ENCODE data around the gene DPYD.

DPYD gene

GRCh38 chr1:97844552-97845089, 76.2 kb downstream of the DPYD start:
- DNase-seq (ENCODE audit: low spot score), result no peak

- no peak for DNase-seq (ENCODE audit: low spot score)
Measured at GRCh38 chr1:97841338-97841737, 79.5 kb downstream of the DPYD start.

GRCh38 chr1:97837161-97837560, 83.7 kb downstream of the DPYD start:
- no peak for DNase-seq (ENCODE audit: low spot score)

GRCh38 chr1:97834899-97835298, 85.9 kb downstream of the DPYD start:
- peak; percentile 70 for DNase-seq (ENCODE audit: low spot score)

GRCh38 chr1:97833881-97834280, 87.0 kb downstream of the DPYD start:
- no peak for DNase-seq (ENCODE audit: low spot score)

- no peak for DNase-seq (ENCODE audit: low spot score)
Measured at GRCh38 chr1:97832481-97832880, 88.4 kb downstream of the DPYD start.

GRCh38 chr1:97827887-97828286, 92.9 kb downstream of the DPYD start:
- DNase-seq (ENCODE audit: low spot score), result peak; percentile 49

- peak; percentile 89 for DNase-seq (ENCODE audit: low spot score)
Measured at GRCh38 chr1:97826820-97827219, 94.0 kb downstream of the DPYD start.

- no peak for DNase-seq (ENCODE audit: low spot score)
Measured at GRCh38 chr1:97824624-97825023, 96.2 kb downstream of the DPYD start.

- DNase-seq (ENCODE audit: low spot score), result no peak
Measured at GRCh38 chr1:97824200-97824599, 96.6 kb downstream of the DPYD start.

- DNase-seq (ENCODE audit: low spot score), result peak; percentile 34
Measured at GRCh38 chr1:97820470-97821188, 100.2 kb downstream of the DPYD start.

- no peak for DNase-seq (ENCODE audit: low spot score)
Measured at GRCh38 chr1:97816927-97817326, 103.9 kb downstream of the DPYD start.

GRCh38 chr1:97814804-97815203, 106.0 kb downstream of the DPYD start:
- DNase-seq (ENCODE audit: low spot score), result no peak

- DNase-seq (ENCODE audit: low spot score), result no peak
Measured at GRCh38 chr1:97814121-97814520, 106.7 kb downstream of the DPYD start.

- no peak for DNase-seq (ENCODE audit: low spot score)
Measured at GRCh38 chr1:97812076-97812475, 108.8 kb downstream of the DPYD start.

GRCh38 chr1:97806996-97807520, 113.8 kb downstream of the DPYD start:
- no peak for DNase-seq (ENCODE audit: low spot score)

- DNase-seq (ENCODE audit: low spot score), result no peak
Measured at GRCh38 chr1:97806326-97806725, 114.5 kb downstream of the DPYD start.

GRCh38 chr1:97805093-97805492, 115.7 kb downstream of the DPYD start:
- DNase-seq (ENCODE audit: low spot score), result no peak

- no peak for DNase-seq (ENCODE audit: low spot score)
Measured at GRCh38 chr1:97803026-97803425, 117.8 kb downstream of the DPYD start.

GRCh38 chr1:97802011-97802410, 118.8 kb downstream of the DPYD start:
- no peak for DNase-seq (ENCODE audit: low spot score)

GRCh38 chr1:97797403-97798183, 123.2 kb downstream of the DPYD start:
- no peak for DNase-seq (ENCODE audit: low spot score)

GRCh38 chr1:97796711-97797110, 124.1 kb downstream of the DPYD start:
- DNase-seq (ENCODE audit: low spot score), result no peak

GRCh38 chr1:97792655-97793054, 128.2 kb downstream of the DPYD start:
- no peak for DNase-seq (ENCODE audit: low spot score)
